H7 (cell line): Measurements from ENCODE around the gene CMSS1. TPM values are rescaled to one million over a fixed set of nuclear protein-coding genes. Genes with fewer than 3 reads are reported as not detected.

ENCODE experiments used
- DNase-seq: peaks from one replicate; pipeline ENCODE4 v3.0.0; 2012
- H3K27me3 ChIP-seq: 2 replicates; pipeline ENCODE4 v1.6.0; 2011; ENCODE audit warnings: mild to moderate bottlenecking, low read length; ENCODE audit not compliant: control insufficient read depth, insufficient read depth
- H3K36me3 ChIP-seq: replicated peaks from 2 replicates; pipeline ENCODE4 v1.5.1; 2011; ENCODE audit warnings: low read length; ENCODE audit not compliant: control insufficient read depth, insufficient read depth
- H3K4me3 ChIP-seq: 2 replicates; pipeline ENCODE4 v1.5.1; 2011; ENCODE audit warnings: low read depth, mild to moderate bottlenecking, control low read depth, low read length, moderate library complexity; ENCODE audit not compliant: insufficient read depth
- total RNA-seq: library from RNA; depleted of rRNA; stranded (reverse); fragments of >200 nt; shearing (Covaris generic); gene quantifications from 2 replicates; pipeline ENCODE4 v1.2.3, GENCODE V29; 2014

The CMSS1 gene
- total RNA-seq, 1 experiment from 2014 or later = 44.6 TPM

DNA sequence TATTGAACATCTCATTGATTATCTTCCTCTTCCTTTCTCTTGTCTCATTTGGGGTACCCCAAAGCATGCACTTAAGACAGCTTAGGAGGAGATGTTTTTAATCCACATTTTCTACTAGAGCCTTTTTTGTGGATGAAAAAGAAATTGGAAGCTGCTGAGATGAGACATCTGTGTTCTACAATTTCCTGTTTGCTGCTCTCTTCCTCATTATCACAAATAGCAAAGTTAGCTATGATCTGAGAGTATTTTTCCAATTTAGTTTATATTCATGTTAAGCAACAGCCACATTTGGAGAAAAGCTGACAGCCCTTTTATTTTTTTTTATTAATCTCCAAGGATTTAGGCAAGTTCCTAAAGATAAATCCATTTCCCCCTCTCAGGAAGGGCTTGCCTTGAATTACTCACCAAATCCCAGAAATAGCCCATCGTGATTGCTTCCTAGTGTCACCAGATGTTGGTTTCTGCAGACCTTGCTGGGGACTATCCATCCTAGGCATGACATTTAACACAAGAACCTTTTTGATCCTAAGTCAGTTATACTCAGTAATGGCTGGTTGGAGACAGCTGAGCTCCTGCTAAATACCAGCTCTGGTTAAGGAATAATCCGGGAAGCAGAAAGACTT, 367.4 kb downstream of the CMSS1 start:
- H3K4me3 ChIP-seq = no peak overlapping the region
- no peak for DNase-seq
- H3K36me3 ChIP-seq = no peaks in the 10 kb centered on the region
- no peaks in the 10 kb centered on the region for H3K27me3 ChIP-seq

DNA sequence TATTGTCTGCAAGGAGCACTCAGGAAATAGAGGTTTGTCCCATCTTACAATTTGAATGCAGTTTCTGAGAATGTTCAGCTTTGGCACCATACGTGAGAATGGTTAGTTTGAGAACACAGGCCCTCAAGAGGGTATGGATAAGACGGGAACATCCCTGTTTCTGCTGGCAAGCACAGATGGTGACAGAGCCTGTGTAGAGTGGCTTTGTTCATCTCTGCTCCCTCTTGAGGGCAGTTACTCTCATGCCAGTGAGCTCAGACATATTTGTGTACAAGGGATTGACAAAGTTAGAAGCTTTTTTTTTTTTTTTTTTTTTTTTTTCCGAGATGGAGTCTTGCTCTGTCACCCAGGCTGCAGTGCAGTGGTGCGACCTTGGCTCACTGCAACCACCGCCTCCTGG, 368.2 kb downstream of the CMSS1 start:
- Histone ChIP-seq H3K4me3 (no peak overlapping the region), H3K36me3 (no peaks in the 10 kb centered on the region), H3K27me3 (no peaks in the 10 kb centered on the region)
- no peak for DNase-seq

DNA sequence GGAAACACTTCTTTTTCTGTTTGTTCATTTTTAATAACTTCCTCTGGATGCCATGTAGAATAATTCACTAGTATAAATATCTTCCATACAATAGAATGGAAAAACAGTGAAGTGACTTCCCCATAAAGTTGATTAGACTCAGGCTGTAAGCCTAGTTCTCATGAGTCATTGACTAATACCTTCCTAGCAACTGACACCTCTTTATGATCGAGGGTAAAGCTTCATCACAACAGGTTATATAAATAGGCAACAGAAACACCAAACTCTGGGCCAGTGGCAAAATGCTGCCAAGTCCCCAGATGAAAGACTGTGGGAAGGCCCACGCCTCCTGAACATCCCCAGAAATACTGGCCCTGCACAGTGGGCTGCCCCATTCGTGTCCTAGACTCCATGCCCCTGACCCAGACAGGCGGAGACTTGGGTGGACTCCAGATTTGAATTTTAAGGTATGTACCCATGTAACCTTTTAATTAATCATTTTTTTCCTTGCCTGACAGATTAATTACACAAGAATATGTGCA, 371.8 kb downstream of the CMSS1 start:
- Histone ChIP-seq H3K4me3 (no peak overlapping the region), H3K36me3 (no peaks in the 10 kb centered on the region), H3K27me3 (no peaks in the 10 kb centered on the region)
- DNase-seq = no peak

DNA sequence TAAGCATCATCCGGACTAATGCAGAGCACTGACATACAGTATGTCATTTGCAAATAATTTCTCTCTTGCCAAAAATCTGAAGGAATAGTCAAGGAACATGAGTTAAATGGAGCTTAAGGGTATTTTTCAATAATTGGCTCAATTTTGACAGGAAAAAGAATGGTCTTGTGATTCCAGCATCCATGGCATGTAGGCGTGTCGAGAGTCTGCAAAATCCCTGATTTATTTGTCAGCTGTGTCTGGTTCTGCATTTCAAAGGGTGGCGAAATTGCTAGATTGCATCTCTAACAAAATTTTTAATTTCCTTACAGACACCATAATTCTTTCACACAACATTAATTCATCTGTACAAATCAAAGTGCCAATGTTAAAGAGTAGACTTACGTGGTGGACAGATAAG, 377.7 kb downstream of the CMSS1 start:
- no peak for DNase-seq
- Histone ChIP-seq H3K27me3 (no peaks in the 10 kb centered on the region), H3K36me3 (no peaks in the 10 kb centered on the region), H3K4me3 (no peak overlapping the region)

DNA sequence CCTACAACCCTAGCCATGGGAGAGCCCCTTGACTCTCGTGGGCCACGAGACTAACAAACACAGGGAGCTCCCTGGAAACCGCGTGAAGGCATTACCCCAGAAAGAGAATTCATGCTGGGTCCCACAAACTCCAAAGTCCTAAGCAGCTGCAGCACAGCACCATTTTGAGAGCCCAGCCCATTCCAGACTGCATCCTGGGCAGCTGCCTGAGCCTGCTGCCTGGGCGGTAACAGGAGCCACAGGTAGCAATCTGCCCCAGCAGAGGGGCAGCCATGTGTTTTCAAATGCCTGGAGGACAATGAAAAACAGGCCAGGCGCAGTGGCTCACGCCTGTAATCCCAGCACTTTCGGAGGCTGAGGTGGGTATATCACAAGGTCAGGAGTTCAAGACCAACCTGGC, 380.2 kb downstream of the CMSS1 start:
- no peak overlapping the region for H3K4me3 ChIP-seq
- DNase-seq = no peak
- no peaks in the 10 kb centered on the region for H3K27me3 ChIP-seq
- H3K36me3 ChIP-seq = no peaks in the 10 kb centered on the region

DNA sequence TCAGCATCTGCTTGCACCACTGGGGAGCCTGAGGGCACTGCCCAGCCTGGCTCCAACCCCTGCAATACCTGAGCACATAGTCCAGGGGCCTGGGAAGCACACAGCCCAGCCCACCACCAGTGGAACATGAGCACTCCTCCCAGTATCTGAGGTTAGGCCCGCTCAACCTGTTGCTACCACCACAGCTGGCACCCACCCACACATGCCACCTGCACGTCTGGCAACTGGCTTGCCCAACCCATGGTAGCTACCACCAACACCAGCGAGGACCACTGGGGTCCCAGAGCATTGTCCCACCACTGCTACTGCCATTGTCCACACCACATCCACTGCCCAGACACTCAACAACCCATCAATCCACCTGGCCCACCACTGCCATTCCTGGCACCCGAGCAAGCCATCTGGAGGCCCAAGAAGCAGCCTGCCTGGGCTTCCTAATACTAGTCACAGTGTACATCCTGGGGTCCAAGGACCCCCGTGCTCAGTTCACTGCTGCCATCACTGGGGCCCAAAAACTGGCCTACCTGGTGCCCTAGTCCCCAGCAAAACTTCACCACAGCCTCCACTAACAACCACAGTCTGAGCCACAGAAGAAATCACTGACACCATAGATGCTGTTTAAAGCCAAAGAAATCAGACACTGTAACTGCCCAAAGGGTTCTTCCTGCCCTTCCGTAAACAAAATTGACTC, 381.1 kb downstream of the CMSS1 start:
- Histone ChIP-seq H3K27me3 (no peaks in the 10 kb centered on the region), H3K4me3 (no peak overlapping the region), H3K36me3 (no peaks in the 10 kb centered on the region)
- DNase-seq = no peak

DNA sequence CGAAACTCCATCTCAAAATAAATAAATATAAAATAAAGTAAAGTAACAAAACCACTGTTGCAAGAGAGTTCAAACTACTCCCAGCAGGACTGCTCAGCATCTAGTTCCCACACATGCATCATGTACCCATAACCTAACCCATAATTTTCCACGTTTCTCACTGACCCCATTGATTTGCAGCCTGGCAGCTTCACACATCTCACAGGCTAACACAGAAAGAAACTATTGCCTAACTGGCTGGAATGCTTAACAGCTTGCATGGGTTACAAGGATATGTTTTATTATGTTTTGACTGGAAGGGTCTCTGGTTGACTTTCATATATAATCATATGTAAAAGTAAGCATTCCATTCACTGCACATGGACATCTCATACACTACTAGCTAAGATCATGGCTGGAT, 387.5 kb downstream of the CMSS1 start:
- DNase-seq = no peak
- H3K27me3 ChIP-seq = no peaks in the 10 kb centered on the region
- H3K4me3 ChIP-seq = no peak overlapping the region
- H3K36me3 ChIP-seq = no peaks in the 10 kb centered on the region

DNA sequence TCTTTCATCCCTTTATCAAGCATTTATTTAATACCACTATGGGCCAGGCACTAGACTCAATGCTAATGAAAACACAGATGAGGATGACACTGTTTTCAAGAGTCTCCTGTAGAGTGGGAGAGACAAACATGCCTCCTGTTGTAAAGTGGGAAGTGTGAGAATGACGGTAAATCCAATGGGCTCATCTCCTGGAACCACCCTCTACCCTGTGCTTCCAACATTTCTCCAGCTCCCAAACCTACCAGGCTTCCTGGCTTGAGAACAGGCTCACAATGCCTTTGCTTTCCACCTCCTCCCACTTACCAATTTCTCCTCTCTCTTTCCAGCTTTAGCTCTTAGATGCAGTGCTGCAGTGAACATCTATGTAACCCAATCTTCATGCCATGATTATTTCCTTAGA, 389.0 kb downstream of the CMSS1 start:
- H3K4me3 ChIP-seq = no peak overlapping the region
- no peak for DNase-seq

DNA sequence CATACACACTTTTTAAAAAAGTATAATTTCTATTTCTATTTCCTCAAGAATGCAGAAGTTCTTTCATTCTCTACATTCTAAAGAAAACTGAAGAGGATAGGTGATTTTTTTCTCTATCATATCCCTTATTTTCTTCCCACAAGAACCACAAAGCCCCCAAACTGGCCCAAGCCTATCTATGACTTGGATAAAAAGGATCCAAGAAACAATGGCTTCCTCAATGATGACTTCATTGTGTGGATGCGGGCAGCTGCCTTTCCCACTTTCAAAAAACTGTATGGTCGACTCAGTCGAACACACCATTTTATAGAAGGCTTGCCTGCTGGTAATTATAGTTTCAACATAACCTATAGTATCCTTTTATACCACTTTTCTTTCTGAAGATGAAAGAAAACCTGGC, 390.2 kb downstream of the CMSS1 start:
- Histone ChIP-seq H3K4me3 (no peak overlapping the region), H3K27me3 (no peaks in the 10 kb centered on the region), H3K36me3 (no peaks in the 10 kb centered on the region)
- DNase-seq = no peak

More for the DNA sequence above, 389.0 kb downstream of the CMSS1 start:
- no peaks in the 10 kb centered on the region for H3K27me3 ChIP-seq
- H3K36me3 ChIP-seq = no peaks in the 10 kb centered on the region

DNA sequence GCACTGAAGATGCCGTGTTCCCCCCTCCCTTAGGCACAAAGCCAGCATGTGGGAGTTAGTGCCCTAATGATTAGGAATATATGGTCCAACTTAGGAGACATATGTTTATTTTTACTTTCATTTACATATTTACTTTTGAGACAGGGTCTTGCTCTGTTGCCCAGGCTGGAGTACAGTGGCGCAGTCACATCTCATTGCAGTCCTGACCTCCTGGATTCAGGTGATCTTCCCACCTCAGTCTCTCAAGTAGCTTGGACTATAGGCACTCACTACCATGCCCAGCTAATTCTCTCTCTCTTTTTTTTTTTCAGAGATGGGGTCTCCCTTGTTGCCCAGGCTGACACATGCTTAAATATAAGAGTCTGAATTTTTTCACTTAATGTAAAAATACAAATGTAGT, 391.5 kb downstream of the CMSS1 start:
- H3K27me3 ChIP-seq = no peaks in the 10 kb centered on the region
- no peak overlapping the region for H3K4me3 ChIP-seq
- DNase-seq = no peak
- H3K36me3 ChIP-seq = no peaks in the 10 kb centered on the region

DNA sequence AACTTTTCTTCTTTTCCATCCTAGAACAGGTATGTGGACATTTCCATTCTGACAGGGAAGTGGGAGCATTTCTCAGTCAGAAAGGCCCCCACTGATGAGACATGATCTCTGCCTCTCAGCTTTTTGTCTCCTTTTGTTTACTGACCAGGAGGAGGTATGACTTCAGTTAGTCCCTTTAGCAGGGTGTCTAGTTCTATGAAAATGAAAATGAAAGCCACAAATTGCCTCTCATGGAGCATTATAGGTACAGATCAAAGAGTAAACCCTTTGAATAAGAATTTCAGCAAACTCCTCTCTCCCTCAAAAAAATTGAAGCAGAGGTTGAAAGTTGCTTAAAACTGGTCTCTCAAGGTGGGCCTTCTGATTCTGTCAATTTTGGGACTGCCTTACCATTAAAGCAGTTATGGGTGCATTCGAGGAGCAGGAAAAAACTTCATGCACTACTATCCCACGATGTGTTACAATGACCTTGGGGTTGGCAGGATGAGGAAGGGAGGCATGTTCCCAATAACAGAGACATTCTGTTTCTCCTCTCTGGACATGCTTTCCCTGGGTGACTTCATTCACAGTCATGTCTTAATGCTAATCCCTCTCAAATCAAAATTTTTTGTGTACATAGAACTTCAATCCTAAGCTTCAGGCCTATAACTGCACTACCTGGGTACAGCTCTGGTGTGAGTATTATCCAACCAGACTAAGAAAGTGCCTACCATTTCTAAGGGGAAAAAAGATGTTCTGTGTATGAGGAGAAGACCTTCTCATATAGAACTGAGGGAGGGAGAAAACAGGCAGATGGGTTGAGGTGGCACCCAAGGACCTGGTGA, 392.5 kb downstream of the CMSS1 start:
- no peak for DNase-seq
- no peak overlapping the region for H3K4me3 ChIP-seq
- H3K36me3 ChIP-seq = no peaks in the 10 kb centered on the region
- H3K27me3 ChIP-seq = no peaks in the 10 kb centered on the region

DNA sequence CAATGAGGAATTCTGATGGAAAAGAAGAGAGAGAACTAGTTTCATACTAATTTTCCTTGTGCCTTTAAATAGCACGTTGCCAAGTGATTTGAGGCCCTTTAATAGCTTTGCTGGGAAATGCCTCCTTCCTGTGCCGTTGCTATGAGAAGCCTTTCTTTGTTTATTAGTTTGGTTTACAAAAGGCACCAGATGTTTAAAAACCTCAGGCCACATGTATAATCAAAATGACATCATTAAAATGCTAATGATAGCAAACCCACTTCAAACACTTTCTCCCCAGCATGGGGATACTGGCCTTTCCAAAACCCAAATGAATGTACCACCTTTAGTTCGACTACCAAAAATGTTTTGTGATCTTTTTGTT, 393.1 kb downstream of the CMSS1 start:
- peak; percentile 25 for DNase-seq
- H3K36me3 ChIP-seq = no peaks in the 10 kb centered on the region
- no peak overlapping the region for H3K4me3 ChIP-seq
- H3K27me3 ChIP-seq = no peaks in the 10 kb centered on the region

DNA sequence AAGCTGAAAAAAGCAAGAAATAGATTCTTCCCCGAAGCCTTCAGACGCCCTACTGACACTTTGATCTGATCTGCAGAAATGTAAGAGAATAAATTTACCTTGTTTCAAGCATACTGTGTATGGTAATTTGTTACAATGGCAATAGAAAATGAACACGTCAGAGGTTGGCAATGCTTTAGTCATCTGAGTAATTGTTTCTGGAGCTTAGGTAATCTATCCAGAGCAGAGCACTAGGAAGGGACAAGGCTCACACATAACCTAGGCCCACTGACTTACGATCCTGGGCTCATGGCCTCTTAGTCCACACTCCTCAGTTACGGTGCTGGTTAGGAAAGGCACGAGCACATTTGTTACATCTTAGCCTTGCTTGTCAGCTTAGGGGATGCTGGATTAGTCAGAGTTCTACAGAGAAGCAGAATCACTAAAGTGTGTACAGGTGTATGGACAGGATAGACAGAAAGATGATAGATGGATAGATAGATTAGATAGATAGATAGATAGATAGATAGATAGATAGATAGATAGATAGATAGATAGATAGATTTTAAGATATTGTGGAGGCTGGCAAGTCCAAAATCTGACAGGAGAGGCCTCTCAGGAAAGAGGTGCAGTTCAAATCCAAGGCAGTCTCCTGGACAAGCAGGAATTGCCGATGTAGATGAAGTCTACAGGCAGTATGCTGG, 396.4 kb downstream of the CMSS1 start:
- Histone ChIP-seq H3K4me3 (no peak overlapping the region), H3K36me3 (no peaks in the 10 kb centered on the region), H3K27me3 (no peaks in the 10 kb centered on the region)
- no peak for DNase-seq

DNA sequence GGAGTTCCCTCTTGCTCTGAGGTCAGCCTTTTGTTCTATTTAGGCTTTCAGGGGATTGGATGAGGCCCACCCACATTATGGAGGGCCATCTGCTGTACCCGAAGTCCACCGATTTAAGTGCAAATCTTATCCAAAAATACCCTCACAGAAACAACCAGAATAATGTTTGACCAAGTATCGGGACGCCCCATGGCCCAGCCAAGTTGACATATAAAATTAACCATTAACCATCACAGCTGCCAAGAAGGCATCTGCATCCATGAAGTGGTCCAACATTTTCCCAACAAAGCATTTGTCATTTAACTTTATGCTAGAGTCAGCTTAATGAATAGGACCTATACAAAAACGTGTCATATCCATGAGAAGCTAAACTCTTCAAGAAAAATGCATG, 396.9 kb downstream of the CMSS1 start:
- no peak for DNase-seq
- Histone ChIP-seq H3K4me3 (no peak overlapping the region), H3K36me3 (no peaks in the 10 kb centered on the region), H3K27me3 (no peaks in the 10 kb centered on the region)
